HG02870 (cell line): Measurements from ENCODE around the gene TNIK.
"Not testable (repeated sequence)": the region's sequence is repeated elsewhere in the genome, so short reads cannot be mapped to it uniquely, and the experiment has no call there.

Experiments used
- ATAC-seq: cut with Tn5 transposase; IDR thresholded peaks from one replicate; pipeline ENCODE4 v1.9.1; 2021; ENCODE audit warnings: mild to moderate bottlenecking, moderate library complexity; ENCODE audit not compliant: unreplicated experiment

TNIK gene

DNA sequence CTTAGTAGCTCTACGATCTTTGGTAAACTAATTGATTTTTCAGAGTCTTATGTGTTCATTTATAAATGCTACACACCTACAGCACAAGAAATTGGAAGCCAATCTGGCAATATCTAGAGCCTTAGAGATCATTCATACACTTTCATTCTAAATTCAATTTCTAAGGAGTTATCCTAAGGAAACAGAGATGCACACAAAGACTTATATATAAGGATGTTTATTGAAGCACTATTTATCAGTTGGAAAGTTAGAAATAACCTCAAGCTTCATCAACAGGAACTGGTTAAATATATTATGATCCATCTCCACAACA is 12.7 kb downstream of the TNIK start:
- not testable (repeated sequence) for ATAC-seq

DNA sequence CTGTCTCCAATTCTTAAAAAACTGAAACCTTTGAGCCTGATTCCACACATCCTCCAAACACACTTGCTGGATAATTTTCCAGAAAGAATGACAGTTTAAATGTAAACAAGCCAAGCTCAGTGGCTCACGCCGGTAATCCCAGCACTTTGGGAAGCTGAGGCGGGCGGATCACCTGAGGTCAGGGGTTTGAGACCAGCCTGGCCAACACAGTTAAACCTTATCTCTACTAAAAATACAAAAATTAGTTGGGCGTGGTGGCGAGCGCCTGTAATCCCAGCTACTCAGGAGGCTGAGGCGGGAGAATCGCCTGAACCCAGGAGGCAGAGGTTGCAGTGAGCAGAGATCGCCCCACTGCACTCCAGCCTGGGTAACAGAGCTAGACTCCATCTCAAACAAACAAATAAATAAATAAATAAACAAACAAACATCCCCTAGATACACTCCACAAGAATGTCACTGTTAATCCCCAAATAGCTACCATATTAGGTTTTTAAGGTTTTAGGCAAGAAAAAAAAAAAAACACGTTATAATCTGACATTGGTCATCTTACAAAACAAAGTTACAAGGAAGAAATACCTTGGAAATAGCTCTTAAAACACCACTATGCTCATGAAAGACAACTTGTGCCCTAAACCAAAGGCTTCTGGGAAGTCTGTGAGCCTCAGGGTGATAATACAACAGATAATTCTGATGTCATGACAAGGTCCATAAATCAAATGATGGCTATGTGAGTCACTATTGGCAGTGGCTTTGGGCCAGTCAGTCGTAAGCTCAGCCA is 13.2 kb downstream of the TNIK start:
- ATAC-seq: no peak

GRCh38 chr3:171446301-171446700 is 13.9 kb downstream of the TNIK start:
- no peak for ATAC-seq

- ATAC-seq: no peak
These were observed 14.5 kb downstream of the TNIK start for GRCh38 chr3:171445620-171446204.

GRCh38 chr3:171444001-171444690 is 16.1 kb downstream of the TNIK start:
- no peak for ATAC-seq

DNA sequence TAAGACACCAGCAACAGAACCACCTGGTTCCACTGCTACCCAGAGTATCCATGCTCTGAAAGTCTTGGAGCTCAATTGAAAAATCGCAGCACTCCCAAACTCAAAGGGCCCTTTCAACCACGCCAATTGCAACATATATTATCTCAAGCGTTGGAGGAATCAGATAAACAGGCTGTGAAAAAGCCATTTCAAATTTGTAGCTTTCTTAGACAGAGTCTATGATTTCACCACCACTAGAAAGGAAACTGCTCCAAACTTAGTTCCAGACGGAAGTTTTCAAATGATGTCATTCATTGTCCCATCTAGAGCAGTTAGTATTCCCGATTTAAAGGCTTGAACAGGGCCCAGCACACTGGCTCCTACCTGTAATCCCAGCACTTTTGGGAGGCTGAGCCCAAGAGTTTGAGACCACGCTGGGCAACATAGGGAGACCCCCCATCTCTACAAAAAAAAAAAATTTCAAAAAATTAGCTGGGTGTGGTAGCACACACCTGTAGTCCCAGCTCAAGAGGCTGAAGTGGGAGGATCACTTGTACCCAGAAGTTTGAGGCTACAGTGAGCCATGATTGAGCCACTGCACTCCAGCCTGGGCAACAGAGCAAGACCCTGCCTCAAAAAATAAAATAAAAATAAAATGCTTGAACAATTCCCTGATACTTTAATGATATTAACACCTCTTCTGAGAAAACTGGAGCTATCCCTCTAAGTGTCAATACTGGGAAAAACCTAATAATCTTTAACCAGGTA is 16.8 kb downstream of the TNIK start:
- ATAC-seq: no peak

- no peak for ATAC-seq
These were observed 18.0 kb downstream of the TNIK start for GRCh38 chr3:171442184-171442583.

GRCh38 chr3:171441381-171441780 is 18.8 kb downstream of the TNIK start:
- no peak for ATAC-seq

DNA sequence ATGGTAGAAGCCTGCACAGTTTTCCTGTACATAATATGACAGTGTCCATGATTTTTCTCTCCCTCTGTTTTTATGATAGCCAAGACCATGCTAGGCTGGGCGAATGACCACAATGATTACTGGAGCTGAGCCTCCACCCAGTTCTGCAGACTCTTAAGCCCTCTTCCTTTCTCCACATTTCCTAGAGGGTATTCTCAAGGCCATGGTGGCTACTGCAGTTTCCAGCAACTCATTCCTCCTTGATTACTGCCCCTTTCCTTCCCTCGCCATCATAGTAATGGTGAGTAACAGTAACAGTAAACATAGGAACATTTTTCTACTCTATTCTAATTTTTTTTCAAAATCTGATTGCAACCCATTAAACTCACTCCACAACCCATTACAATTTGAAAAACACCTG is 20.2 kb downstream of the TNIK start:
- ATAC-seq: no peak

DNA sequence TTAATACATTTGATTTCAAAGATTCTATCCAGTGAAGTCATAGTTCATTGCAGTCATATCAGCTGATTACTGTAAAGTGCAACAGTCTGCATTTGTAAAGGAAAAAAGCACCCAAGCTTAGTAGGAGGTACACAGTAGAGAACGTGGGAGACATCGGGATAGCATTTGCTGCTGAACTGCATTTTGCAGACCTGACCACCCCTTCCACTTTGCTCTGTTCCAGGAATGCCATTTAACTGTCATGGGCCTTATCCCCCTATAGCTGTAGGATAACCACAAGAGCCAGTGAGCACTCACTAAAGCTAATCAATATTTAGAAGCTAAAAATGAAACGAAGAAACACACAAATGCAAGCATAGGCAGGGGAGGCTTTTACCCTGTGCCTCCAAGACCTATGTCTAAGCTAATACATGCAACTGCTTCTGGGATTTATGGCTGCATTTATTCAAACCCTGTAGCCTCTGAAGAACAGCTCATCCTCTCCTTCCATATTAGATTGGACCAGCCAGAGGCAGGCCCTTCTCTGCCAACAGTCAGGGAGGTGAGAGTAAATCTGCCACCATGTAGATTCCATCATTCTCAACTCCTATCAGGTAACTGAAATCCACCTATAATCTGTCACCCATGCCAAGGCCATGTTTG is 23.0 kb downstream of the TNIK start:
- no peak for ATAC-seq

- ATAC-seq: no peak
These were observed 23.8 kb downstream of the TNIK start for GRCh38 chr3:171436380-171436779.

- no peak for ATAC-seq
These were observed 24.4 kb downstream of the TNIK start for GRCh38 chr3:171435757-171436156.

- no peak for ATAC-seq
These were observed 25.1 kb downstream of the TNIK start for GRCh38 chr3:171435143-171435542.

DNA sequence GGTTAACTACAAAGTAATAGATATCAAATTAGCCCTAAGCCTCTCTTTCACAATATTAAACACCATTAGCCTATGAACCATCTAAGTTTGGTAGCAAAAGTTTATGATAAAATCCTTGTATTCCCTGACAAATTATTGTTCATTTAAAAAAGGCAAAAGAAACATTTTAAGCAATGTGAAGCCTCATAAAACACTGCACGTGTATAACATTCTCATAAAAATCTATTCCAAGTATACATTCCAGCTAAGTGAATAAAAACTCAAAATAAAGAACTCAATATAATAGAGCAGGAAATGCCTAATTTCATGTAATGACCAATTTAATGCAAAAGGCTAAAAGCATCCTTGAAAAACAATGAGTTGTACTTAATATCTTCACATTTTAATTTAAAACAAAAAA is 27.7 kb downstream of the TNIK start:
- ATAC-seq: no peak

- no peak for ATAC-seq
These were observed 28.7 kb downstream of the TNIK start for GRCh38 chr3:171431550-171431949.

GRCh38 chr3:171430530-171430929 is 29.7 kb downstream of the TNIK start:
- no peak for ATAC-seq

DNA sequence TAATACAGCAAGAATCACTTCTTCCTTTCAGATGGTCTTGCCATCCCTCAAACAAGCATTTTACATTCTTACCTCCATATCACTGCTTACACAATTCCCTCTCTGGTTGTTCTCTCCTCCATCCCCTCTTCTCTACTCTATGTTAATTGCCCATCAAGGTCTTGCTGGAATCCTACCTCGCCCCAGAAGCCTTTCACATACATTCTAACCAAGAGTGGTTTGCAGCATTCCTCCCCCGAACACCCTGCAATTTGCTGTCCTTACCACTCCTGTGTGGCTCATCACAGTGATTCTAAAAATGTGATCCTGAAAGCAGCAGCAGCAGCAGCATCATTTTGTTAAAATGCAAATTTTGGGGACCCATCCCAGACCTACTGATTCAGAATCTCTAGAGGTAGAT is 30.6 kb downstream of the TNIK start:
- ATAC-seq: no peak

DNA sequence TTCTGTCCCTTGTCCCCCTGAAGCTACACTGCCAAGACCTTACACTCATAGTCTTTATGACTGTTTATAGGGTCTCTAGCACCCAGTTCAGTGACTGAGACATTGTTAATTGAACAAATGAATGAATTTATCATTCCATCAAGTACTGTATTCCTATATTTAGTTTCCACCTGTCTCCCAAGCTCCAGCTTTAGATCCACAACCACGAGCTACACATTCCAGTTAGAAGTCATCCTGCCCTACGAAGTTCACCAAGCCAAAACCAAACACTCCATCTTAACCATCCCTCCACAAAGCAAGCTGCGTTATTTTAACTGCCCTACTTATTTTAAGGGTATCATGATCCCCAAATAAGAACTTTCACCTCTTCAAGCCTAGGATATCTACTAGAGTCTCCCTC is 31.3 kb downstream of the TNIK start:
- no peak for ATAC-seq

DNA sequence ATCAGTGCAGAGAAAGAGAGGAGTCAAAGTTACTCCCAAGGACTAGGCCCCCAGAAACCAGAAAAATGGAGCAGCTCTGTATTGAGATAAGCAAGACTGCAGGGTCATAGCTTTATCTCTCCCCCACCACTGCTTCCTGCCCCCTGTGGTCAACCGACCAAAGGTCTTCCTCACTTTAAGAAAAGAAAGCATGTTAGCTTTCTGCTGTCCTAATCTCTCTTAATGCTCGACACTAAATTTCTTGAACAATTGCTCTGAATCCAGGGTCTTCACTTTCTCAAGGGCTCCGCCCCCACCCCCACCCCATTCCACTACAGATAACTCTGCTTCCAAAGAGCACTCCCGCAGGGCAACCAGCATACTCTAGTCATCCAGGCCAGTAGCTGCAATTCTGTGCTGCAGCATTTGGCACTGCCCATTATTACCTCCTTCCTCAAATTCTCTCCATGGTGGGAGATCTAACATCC is 31.9 kb downstream of the TNIK start:
- ATAC-seq: no peak

GRCh38 chr3:171427771-171428320 is 32.4 kb downstream of the TNIK start:
- ATAC-seq: no peak

- not testable (repeated sequence) for ATAC-seq
These were observed 36.1 kb downstream of the TNIK start for GRCh38 chr3:171424063-171424462.
